Stimulated activated CD4-positive, alpha-beta T cell treated with anti-CD3 and anti-CD28 coated beads, Interleukin-1b, Interleukin-23, amount 100 ng/mL, for 48 hours (primary cell): Measurements from ENCODE around the gene CRTC3.
A peak's percentile ranks its signal among the peaks of the same experiment; 100 is the strongest.
"Not testable (repeated sequence)": the region's sequence is repeated elsewhere in the genome, so short reads cannot be mapped to it uniquely, and the experiment has no call there.

Experiments
- DNase-seq: peaks from one replicate; pipeline ENCODE4 v3.0.0-alpha.2; 2020

Gene CRTC3, protein sequence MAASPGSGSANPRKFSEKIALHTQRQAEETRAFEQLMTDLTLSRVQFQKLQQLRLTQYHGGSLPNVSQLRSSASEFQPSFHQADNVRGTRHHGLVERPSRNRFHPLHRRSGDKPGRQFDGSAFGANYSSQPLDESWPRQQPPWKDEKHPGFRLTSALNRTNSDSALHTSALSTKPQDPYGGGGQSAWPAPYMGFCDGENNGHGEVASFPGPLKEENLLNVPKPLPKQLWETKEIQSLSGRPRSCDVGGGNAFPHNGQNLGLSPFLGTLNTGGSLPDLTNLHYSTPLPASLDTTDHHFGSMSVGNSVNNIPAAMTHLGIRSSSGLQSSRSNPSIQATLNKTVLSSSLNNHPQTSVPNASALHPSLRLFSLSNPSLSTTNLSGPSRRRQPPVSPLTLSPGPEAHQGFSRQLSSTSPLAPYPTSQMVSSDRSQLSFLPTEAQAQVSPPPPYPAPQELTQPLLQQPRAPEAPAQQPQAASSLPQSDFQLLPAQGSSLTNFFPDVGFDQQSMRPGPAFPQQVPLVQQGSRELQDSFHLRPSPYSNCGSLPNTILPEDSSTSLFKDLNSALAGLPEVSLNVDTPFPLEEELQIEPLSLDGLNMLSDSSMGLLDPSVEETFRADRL

DNA sequence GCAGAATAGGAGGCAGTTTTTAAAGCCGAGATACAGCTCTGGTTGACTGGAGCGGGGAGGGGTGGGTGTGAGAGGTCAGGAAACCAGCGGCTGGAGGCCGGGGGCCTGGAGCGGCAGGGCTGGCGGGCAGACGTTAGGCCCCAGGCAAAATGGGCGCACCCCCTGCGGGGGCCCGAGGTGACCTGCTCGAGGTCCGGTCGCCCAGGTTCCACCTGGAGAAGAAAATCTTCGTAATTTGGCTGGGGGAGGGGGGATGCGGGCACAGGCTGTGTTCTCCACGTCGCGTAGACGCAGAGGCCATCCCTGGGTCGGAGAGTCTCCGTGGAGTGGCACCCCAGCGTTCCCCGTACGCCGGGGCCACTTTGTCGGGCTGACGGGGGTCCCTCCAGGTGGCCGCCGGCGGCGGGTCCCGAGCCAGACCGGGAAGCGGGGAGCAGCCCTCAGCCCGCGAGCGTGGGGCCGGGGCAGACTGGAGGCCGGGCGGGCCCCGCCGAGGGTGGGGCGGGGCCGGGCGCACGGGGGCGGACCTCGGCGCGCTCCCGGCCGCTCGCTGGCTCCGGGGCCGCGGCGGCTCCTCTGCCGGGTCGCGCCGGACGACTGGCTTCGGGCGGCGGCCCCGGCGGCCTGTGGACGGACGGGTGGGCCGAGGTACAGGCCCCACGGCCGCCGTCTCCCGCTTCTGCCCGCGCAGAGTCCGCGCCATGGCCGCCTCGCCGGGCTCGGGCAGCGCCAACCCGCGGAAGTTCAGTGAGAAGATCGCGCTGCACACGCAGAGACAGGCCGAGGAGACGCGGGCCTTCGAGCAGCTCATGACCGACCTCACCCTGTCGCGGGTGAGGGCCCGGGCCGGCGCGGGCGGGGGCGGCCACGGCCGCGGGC is at the start of gene CRTC3:
Gene CRTC3, plus strand, starts transcription at position 553 of the 879 bp plus-strand sequence. Its CDS starts 149 bp downstream, at position 702.
- DNase-seq: peak; percentile 38

DNA sequence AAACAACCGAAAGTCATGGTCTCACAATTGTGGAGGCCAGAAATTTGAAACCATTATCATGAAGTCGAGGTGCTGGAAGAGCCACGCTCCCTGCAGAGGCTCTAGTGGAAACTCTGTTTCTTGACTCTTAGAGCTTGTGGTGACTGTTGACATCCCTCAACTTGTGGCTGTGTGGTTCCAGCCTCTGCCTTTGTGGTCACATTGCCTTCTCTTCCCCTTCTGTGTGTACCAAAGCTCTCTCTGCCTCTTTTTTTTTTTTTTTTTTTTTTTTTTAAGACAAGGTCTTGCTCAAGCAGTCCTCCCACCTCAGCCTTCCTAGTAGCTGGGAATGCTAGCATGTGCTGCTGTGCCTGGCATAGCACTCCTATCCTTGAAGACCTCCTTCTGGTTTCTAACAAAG is 48.7 kb upstream of the CRTC3 start:
- DNase-seq: peak; percentile 14

DNA sequence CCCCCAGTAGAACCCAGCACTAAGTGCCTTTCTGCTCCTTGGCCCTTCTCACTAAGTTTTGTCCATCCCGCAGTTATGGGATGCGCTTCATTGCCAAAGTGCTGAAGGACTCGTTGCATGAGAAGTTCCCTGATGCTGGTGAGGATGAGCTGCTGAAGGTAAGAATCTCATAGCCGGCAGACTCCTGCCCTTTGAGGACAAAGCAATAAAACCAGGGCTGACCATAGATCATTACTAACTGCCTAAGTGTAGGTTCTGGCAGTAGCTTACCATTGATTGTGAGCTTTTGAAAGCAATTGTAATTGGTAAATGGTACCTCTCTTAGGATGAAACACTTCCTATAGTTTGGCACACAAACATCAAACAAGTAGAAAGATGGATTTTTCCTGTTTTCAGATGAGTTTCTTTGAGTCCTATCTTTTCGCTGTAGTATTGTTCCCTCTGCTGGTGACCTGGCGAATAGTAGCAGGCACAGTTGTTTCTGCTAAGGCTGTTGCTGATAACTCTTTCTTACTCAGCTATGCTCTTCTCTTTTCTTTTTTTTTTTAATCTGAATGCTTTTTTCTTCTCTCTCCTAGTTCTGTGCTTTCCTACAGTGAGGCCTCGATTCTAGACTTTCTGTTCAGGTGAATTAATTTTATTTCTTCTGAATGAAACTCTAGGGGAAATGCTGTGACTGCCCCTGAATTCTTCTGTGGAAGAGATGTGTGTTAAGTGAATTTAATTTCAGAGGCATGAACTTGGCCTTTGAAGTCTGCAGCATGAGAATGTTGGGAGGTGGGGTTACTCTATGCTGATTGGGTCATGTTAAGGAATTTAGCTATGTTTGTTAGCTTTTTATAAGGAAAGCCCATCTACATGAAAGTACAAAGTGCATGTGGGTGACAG is 47.4 kb upstream of the CRTC3 start:
- peak; percentile 23 for DNase-seq

DNA sequence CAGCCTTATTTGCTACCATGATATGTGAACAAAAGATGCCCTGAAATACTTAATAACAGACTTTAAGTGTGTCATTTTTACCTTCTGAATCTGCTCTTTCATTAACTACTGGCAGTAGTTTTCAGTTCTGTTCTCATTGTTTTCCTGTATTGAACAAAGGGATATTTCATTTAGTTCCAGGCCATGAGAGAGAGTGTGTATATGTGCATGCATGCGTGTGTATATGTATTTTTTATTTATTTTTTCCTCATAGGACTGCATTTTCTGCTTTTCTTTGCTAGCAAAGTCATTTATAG is 46.8 kb upstream of the CRTC3 start:
- DNase-seq: no peak

DNA sequence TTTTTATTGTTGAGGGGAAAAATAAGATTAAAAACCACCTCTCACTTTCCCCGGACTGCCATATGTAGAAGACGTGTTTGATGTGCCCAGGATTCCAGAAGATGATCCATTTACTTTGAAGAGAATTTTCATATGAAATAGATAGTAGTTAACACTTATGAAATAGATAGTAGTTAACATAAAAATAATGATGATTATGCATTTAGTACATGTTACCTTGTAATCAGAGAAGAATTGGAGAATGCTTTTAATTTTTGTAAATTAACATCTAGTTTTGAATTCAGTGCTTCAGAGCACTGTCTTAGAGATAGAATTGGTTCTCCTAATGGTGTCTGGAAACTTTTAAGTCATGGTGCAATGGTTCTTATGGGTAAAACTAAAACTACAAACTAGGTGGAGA is 46.1 kb upstream of the CRTC3 start:
- DNase-seq: no peak

DNA sequence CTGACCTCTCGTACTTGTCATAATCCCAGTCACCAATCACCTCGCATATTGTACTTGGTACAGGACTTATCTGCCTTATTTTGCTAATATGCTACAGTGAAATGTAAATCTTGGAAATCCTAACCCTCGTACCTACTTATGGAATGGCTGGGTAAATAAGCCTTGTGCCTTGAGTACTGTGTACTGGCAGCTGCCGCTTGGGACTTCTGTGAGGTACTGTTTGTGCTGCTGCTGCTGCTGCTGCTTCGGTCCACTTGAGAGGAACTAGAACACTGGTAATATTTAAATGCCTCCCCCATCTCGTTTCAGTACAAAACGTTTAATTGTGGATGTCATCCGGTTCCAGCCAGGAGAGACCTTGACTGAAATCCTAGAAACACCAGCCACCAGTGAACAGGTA is 42.5 kb upstream of the CRTC3 start:
- no peak for DNase-seq

DNA sequence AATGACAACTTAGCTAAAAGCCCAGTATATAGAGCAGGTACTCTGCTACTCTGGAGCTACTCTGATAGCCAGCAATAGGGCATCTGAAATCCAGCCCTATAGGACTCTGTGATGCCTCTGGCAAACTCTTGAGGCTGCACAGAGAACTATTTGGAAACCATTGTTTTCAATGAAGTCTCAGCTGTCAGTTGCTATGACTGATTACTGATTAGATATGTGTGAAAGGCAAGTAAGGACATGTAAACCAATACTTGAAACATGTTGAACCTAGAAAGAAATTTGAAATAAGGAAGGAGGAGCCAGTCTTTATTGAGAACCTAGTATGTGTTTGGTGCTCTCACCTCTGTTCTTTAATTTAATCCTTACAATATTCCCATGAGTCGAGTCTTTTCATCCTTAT is 40.2 kb upstream of the CRTC3 start:
- no peak for DNase-seq

DNA sequence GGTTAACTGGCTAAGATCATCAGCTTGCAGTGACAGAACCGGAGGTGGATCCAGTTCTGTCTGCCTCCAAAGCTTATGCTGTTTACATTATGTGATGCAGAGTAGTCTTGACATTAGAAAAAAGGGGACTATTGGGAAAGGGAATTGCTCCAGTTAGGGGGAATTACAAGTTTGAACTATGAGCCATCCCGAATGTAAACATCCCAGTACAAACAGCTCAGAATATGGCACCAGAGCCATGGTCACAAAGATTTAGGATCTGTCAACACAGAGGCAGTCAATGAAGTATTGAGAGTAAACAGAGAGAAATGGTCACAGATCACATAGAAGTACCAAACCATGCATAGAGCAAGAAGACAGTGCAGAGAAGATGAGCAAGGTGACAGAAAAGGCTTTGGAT is 39.8 kb upstream of the CRTC3 start:
- no peak for DNase-seq

DNA sequence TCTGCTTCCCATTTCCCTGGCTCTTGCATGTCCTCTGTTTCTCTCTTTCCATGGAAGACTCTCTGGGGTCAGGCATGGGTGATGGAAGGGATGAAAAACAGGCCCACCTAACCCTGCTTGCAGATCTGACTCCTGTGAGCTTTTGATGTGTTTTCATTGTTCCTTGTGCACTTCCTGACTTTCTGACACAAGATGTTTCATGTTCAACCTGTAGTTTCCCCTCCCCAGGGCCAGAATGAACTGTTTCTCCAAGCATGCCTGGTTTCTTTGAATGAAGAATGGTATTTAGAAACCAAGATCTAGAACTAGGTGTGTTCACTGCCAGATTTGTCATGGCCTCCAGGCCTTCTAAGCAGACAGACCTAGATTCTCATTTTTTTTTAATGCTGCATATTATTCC is 36.1 kb upstream of the CRTC3 start:
- no peak for DNase-seq

DNA sequence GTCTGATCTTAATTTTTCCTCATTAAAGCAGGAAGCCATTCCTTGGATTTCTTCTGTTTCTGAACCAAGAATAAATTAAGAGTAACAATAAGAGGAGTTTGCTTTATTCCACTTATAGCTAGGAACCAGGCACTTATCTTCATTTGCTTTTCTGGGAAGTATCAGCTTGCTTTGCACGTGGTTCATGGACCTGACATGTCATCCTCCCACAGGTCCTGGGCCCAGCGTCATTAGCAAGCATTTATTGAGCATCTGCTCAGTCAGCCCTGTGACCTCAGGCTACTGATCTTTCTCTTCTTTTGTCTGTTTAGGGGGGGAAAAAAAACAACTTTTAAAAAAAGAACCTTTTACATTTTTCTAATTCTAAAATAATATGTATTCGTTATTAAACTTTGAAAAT is 34.7 kb upstream of the CRTC3 start:
- DNase-seq: no peak

DNA sequence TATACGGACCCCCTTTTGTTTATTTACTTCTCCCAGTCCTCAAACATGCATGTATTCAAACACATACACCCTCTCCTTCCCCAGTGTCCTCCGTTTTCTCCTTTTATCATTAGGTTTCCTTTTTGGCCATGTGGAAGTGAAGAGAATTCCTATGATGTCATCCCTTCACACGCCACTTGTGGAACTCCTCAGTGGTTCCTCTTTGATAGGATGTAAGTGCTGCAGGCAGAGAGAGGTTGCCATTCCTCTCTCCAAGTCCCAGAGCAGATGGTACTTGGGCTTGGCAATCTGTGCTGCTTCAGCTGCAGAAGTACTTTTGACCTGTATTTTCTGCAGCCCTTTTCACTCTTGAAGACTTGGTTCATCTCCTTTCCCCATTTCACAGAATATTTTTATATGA is 32.9 kb upstream of the CRTC3 start:
- no peak for DNase-seq

DNA sequence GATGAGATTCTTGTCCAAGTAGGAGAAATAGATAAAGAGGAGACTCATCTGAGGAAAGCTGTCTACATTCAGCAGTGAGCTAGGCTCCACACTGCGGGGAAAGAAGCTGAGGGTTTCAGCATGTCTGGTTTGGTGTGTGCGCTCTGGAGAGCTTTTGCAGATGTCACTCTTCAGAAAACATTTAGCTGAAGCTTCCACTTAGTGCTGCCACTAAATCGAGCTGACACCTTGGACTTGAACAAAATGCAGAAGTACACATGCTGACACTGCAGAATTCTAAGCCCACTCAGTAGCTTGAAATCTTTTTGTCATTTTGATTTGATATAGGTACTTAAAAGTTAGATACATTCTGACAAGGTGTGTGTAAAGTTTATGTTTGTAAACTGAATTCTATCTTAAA is 32.3 kb upstream of the CRTC3 start:
- no peak for DNase-seq

DNA sequence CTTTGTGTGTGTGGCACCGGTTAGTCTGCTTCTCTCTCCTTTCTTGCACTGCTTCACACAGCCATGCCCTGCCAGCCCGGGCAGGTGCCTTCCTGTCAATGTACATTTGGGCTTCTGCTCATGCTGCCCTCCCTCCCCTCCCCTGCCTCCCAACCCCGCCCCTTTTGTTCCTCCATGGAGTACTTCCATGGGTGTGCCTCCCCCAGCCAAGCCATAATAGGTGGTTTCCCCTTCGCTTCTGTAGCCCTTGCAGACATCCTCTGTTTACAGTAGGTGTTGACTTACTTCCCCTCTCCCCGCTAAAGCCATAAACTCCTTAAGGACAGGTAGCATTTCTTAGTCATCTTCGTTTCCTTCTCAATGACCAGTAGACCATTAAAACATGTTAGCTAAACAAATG is 31.8 kb upstream of the CRTC3 start:
- no peak for DNase-seq

DNA sequence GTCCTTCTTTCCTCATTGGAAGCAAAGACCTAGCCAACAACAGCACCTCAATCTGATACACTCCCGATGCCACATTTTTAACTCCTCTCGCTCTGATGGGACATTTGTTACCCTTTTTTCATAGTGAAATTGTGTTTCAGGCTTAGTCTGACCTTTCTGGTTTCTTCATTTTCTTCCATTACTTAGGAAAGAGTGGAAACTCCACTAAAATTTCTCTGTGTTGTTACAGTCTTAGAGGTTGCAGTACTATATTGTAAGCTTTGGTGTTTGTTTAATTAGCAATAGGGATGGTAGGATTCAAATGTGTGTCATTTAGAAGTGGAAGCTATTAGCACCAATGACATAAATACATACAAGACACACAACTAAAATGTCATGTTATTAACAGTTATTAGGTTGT is 29.6 kb upstream of the CRTC3 start:
- no peak for DNase-seq

DNA sequence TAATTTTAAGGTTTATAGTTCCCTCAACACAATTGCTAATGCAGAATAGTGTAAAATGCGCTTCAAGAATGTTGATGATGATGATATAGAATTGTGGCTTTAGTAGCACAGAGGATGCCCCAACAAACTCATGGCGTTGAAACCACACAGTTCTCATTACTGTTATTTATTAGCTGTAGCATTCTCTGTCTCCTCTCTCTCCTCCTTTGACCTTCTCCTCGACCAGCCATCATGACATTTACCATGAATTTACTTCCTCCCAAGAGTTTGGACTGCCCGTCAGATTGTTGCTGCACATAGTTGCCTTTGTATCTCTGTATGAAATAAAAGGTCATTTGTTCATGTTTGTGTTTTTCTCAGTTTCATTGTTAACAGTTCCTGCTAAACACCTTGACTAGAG is 27.8 kb upstream of the CRTC3 start:
- no peak for DNase-seq

DNA sequence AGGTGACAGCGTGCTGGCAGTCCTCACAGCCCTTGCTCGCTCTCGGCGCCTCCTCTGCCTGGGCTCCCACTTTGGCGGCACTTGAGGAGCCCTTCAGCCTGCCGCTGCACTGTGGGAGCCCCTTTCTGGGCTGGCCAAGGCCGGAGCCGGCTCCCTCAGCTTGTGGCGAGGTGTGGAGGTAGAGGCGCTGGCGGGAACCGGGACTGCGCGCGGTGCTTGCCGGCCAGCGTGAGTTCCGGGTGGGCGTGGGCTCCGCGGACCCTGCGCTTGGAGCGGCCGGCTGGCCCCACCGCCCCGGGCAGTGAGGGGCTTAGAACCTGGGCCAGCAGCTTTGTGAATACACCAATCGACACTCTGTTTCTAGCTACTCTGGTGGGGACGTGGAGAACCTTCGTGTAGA is 18.9 kb upstream of the CRTC3 start:
- DNase-seq: not testable (repeated sequence)

DNA sequence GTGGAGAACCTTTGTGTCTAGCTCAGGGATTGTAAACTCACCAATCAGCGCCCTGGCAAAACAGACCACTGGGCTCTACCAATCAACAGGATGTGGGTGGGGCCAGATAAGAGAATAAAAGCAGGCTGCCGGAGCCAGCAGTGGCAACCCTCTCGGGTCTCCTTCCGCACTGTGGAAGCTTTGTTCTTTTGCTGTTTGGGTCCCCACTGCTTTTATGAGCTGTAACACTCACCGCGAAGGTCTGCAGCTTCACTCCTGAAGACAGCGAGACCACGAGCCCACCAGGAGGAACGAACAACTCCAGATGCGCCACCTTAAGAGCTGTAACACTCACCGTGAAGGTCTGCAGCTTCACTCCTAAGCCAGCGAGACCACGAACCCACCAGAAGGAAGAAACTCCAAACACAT is 18.5 kb upstream of the CRTC3 start:
- DNase-seq: peak; percentile 18

DNA sequence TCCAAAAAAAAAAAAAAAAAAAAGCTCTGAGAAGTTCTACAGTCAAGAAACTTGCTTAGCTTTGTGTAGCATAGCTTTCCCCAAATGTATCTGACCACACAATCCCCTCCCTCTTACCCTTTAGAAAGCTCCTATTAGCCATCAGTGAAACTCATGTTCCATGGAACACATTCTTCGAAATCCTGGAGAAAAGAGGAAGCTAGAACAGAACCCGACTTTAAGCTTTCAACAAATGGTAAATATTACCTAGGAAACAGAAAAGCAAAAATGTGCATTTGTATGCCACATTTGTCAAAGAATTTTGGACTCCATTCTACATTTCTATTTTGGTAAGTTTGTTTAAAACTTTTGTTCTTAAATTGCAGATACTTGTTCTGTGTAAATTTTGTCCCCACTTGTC is 17.4 kb upstream of the CRTC3 start:
- DNase-seq: no peak

DNA sequence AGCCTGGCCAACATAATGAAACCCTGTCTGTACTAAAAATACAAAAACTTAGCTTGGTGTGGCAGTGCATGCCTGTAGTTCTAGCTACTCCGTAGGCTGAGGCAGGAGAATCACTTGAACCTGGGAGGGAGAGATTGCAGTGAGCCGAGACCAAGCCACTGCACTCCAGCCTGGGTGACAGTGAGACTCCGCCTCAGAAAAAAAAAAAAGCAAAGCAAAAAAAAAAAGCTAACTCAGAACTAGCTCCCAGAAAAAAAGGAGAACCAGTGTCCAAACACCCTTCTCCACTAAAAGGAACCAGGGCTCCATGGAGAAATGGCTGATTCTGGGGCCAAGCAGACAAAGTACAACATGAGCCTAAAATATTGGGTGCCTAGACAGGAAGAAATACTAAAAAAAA is 16.7 kb upstream of the CRTC3 start:
- DNase-seq: no peak

DNA sequence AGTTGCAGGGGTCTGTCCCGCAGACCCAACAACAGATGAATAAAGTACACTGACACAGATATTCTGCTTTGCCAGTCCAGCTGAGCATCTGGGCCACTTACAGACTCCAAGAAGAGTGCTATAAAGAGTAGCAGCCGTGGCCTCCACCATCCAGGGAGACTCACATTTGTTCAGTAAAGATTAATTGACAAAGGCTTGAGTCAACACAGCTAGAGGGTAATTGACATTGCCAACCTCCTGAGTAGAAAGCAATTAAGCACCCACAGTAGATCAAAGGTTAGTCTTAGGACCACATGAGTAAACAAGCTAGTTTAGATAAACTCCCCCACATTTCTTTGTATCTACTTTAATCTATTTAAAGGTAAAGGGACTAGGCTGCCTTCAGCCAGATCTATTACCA is 16.3 kb upstream of the CRTC3 start:
- no peak for DNase-seq

DNA sequence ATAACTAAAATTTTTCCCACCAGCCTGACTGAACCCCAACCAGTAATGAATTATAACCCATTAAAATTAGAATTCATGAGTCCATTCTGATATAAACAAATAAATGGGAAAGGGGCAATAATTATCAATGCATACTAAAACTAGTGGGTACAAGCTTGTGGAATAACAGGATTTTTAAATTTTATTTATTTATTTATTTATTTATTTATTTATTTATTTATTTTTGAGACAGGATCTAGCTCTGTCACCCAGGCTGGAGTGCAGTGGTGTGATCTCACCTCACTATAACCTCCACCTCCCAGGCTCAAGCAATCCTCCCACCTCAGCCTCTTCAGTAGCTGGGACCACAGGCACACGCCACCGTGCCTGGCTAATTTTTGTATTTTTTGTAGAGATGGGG is 15.8 kb upstream of the CRTC3 start:
- not testable (repeated sequence) for DNase-seq

DNA sequence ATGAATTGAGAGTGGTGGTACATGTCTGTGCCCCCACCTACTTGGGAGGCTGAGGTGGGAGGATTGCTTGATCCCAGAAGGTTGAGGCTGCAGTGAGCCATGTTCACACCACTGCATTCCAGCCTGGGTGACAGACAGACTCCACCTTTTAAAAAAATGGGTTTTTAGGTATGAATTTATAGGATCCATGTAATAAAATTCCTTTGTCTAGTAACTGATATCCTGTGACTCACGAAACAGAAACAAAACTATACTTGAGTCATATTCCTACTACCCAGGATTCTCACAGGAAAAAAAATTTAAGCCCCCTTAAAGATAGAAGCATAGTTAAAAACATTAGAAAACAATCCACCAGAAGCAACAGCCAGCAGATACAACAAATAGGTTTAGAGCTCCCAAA is 10.0 kb upstream of the CRTC3 start:
- DNase-seq: no peak

DNA sequence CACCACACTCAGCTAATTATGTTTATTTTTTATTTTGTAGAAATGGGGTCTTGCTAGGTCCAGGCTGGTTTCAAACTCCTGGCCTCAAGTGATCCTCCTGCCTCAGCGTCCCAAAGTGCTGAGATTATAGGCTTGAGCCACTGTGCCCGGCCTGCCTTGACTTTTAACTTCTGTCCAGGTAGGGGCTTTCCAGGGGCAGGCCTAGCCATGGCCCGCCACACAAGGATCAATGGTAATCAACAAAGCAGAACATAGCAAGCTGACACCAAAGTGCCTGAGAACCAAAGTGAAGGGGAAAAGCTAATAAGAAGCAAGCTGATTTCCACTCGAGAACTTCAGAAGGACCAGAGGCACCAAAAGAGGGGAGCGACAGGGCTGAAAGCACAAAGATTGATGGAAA is 9.4 kb upstream of the CRTC3 start:
- DNase-seq: no peak
